Fibroblast of the conjunctiva (primary cell): Measurements from ENCODE around the gene SARDH.

Source experiments
- DNase-seq: peaks from one replicate; pipeline ENCODE4 v3.0.0-alpha.2; 2010; ENCODE audit warnings: low read depth

Gene SARDH

GRCh38 chr9:133666845-133667244 is 71.3 kb downstream of the SARDH start:
- DNase-seq = no peak

GRCh38 chr9:133666387-133666786 is 71.8 kb downstream of the SARDH start:
- no peak for DNase-seq

GRCh38 chr9:133665535-133665934 is 72.6 kb downstream of the SARDH start:
- DNase-seq = no peak

GRCh38 chr9:133665096-133665495 is 73.1 kb downstream of the SARDH start:
- no peak for DNase-seq

GRCh38 chr9:133664173-133665050 is 73.7 kb downstream of the SARDH start:
- DNase-seq = no peak

GRCh38 chr9:133661846-133662540 is 76.2 kb downstream of the SARDH start:
- no peak for DNase-seq

GRCh38 chr9:133659516-133659915 is 78.6 kb downstream of the SARDH start:
- DNase-seq = no peak

- no peak for DNase-seq
Observed at GRCh38 chr9:133658442-133659431, 79.4 kb downstream of the SARDH start.

- DNase-seq = no peak
Observed at GRCh38 chr9:133657120-133657661, 81.0 kb downstream of the SARDH start.

GRCh38 chr9:133656211-133657119 is 81.7 kb downstream of the SARDH start:
- no peak for DNase-seq

- DNase-seq = no peak
Observed at GRCh38 chr9:133655701-133656100, 82.5 kb downstream of the SARDH start.

GRCh38 chr9:133654736-133655657 is 83.2 kb downstream of the SARDH start:
- no peak for DNase-seq

GRCh38 chr9:133653638-133654037 is 84.5 kb downstream of the SARDH start:
- no peak for DNase-seq

- no peak for DNase-seq
Observed at GRCh38 chr9:133650026-133650425, 88.1 kb downstream of the SARDH start.

- no peak for DNase-seq
Observed at GRCh38 chr9:133649194-133649593, 89.0 kb downstream of the SARDH start.

GRCh38 chr9:133647765-133648469 is 90.2 kb downstream of the SARDH start:
- no peak for DNase-seq

GRCh38 chr9:133647148-133647547 is 91.0 kb downstream of the SARDH start:
- no peak for DNase-seq

GRCh38 chr9:133645021-133645765 is 93.0 kb downstream of the SARDH start:
- DNase-seq = no peak
